GM12892 (cell line): ENCODE results near the gene ZRANB2.

Source experiments
- POLR2A ChIP-seq: IDR thresholded peaks from 2 replicates; pipeline ENCODE4 v1.6.1; 2011; ENCODE audit warnings: low read depth, low read length, control low read depth
- POLR2AphosphoS5 ChIP-seq: IDR thresholded peaks from 2 replicates; pipeline ENCODE4 v1.6.1; 2011; ENCODE audit warnings: low read depth, low read length, control low read depth
- TAF1 ChIP-seq: IDR thresholded peaks from 2 replicates; pipeline ENCODE4 v1.6.1; 2011; ENCODE audit warnings: low read depth, mild to moderate bottlenecking, control low read depth, low read length, borderline replicate concordance

DNA sequence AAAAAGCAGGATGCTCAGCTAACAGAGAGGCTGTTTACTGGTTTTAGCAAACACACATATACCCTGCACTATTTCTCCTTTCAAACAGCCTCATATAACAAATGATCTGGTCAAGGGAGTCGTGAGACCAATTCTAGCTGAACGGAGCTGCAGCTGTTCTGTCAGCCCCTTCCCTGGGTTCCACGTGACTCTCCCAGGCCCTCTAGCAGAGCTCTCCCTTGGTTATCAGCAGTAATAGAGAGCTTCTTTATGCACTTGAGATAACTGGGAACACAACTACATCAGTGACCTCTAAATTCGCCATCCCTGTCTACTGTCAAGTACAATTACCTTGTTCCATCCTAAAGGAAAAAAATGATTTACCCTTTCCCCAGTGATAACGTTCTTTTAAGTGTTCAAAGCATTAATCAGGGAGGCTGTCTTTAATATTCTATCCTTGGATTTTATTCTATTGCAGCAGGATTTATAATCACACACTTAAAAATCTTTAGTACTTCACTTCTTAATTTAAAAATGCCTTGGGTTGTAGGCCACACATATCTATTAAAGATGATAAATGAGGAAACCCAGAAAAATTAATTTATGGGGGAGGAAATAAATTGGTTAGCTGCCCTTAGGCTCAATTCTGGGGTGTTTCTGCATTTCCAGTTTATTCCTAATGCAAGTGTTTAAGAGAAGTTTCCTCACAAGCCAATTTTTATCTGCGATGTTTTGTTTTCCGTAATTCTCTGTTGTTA is 61.4 kb downstream of the ZRANB2 start:
- no peak for TF ChIP-seq POLR2A
- no peak for TF ChIP-seq POLR2AphosphoS5
- no peak for TF ChIP-seq TAF1
